GM13977 (cell line): ENCODE measurements around the gene ABCE1.

Experiments used
- DNase-seq: peaks from one replicate; pipeline ENCODE4 v3.0.0; 2012; ENCODE audit warnings: low spot score
- in situ Hi-C: fragments of 300-500 bp; cut with MboI; formaldehyde crosslinking; loops from one replicate; pipeline ENCODE4 v1.12.0; 2022; ENCODE audit warnings: low sequenced_read_pairs, low pct_unique_long_range_greater_than_20kb, mixed read lengths, inconsistent platforms; ENCODE audit not compliant: unreplicated experiment
- TF ChIP-seq, protein P1 (sequence below): IDR thresholded peaks from 2 replicates; pipeline ENCODE4 v1.5.1; 2012; ENCODE audit warnings: mild to moderate bottlenecking, control low read depth; ENCODE audit not compliant: insufficient read depth; ENCODE audit errors: extremely low read depth, missing control alignments

Gene ABCE1

DNA sequence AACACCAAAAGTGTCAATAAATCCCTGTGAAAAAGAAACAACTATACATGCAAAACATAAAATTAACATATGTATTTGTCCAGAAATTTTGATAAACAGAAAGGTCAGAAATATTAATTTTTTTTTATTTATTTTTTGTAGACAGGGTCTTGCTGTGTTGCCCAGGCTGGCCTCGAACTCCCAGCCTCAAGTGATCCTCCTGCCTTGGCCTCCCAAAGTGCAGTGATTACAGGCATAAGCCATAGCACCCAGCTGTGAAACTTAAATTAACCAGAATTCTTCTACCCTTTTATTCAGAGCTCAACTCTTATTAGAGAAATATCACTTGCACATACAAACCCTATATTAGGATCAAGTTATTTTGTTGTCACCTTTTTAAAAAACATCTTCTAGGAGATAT is 16.4 kb upstream of the ABCE1 start:
- in situ Hi-C loops = no loop called here
- DNase-seq = no peak
- TF ChIP-seq, protein P1, sequence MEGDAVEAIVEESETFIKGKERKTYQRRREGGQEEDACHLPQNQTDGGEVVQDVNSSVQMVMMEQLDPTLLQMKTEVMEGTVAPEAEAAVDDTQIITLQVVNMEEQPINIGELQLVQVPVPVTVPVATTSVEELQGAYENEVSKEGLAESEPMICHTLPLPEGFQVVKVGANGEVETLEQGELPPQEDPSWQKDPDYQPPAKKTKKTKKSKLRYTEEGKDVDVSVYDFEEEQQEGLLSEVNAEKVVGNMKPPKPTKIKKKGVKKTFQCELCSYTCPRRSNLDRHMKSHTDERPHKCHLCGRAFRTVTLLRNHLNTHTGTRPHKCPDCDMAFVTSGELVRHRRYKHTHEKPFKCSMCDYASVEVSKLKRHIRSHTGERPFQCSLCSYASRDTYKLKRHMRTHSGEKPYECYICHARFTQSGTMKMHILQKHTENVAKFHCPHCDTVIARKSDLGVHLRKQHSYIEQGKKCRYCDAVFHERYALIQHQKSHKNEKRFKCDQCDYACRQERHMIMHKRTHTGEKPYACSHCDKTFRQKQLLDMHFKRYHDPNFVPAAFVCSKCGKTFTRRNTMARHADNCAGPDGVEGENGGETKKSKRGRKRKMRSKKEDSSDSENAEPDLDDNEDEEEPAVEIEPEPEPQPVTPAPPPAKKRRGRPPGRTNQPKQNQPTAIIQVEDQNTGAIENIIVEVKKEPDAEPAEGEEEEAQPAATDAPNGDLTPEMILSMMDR = no peak

DNA sequence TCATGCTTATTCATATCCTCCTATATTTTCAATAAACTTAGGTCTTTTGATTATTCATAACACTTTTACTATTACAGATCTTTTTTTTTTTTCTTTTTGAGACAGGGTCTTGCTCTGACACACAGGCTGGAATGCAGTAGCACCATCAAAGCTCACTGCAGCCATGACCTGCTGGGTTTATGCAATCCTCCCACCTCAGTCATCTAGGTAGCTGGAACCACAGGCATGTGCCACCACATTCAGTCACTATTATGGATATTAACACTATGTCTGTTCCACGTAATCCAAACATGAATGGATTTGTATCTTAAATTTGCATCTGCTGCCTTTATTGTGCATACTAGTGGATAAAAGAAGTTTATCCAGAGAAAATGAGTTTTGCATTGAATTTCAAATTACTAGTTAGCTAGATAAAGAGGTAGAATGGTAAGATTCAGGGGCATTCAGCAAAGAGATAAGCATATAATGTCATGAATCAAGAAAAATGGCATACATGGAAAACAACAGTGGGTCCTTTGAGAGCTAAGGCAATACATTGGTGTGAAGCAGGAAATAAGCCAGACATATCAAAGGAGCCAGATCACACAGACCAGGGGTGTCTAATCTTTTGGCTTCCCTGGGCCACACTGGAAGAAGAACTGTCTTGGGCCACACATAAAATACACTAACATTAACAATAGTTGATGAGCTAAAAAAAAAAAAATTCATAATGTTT is 14.1 kb upstream of the ABCE1 start:
- TF ChIP-seq, protein P1 = no peak
- in situ Hi-C loops = no loop called here
- no peak for DNase-seq

DNA sequence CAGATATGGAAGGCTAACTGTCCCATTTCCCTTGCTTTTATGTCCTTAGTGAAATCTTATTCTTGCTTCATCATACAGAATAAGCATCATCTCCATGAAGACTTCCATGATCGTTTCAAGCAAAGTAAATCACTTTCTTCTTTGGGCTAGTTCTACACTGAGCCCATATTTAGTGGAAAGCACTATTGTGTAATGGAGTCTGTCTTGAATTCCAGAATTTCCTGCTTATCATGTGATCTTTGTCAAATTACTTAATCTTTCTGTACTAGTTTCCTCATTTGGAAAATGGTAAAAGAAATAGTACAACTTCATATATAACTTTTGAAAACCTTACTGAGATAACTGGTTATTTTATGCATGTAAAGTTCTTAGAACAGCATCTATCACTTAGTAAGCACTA is 7.7 kb upstream of the ABCE1 start:
- DNase-seq = no peak
- TF ChIP-seq, protein P1 = no peak
- in situ Hi-C loops = no loop called here

DNA sequence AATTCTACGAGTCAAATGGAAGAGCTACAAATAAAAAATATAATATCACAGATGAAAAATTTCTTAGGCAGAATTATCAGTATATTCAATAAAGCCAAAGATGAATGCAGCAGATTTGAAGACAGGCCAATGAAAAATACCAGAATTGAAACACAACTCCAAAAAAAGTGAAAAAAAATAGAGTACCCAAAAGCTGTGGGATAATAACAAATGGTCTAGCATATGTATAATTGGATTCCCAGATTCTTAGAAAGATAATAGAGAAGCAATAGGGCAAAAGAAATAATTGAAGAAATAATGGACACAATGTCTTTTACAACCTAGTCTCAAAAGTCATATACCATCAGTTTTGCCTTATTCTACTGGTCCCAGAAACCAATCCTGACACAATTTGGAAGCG is 4.5 kb upstream of the ABCE1 start:
- DNase-seq = no peak
- in situ Hi-C loops = no loop called here
- TF ChIP-seq, protein P1 = no peak

DNA sequence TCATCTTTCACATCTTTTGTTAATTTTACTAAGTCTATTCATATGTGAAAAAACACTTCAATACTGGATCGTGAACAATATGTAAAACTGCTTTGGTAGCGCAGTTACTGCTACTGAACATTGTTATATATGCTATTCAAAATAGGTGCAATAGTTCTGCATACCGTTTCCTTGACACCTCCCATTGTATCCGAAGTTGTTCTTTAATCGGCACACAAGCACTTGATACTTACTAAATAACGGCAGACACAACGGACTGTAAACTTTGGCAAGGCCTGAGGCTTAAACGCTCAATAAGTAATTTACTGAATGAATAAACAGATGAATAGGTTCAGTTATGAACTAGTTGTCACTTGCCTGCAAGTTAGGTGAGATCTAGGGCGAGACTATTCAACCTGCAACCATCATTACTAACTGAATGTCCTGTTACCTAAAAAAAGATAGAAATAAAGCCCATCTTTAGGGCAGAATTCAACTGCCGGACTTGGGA is 735 bp upstream of the ABCE1 start:
- DNase-seq = no peak
- TF ChIP-seq, protein P1 = no peak
- in situ Hi-C loops = no loop called here

DNA sequence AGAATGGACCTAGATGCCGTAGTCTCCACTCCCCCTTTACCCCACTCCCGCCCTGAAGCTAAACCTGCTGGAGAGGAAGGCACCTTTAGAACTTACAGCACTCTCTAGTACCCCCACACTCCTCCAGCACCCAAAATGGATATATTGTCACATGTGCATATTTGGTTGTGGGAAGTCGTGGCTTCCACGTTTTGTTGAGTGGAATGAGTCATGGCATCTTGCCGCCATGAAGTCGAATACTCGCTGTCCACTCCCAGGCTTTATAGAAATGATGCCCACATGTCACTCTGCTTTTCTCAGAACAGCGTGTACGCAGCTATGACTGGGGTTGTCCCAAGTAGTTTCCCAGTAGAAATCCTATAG is 545 bp downstream of the ABCE1 start:
- peak; percentile 37 for DNase-seq
- in situ Hi-C loops = no loop called here
- TF ChIP-seq, protein P1 = no peak
